Tibial artery (tissue), 4 donors: Measurements from ENCODE around the gene ZNF780A.
A peak's percentile ranks its signal among the peaks of the same experiment; 100 is the strongest.

Experiments used
- DNase-seq, 2 donors: peaks; one replicate each; pipeline ENCODE4 v3.0.0-alpha.2; 2019
- H3K27ac ChIP-seq, 2 donors: fragments of 200-600 bp; sonication (generic) in 1 of 2; 1 replicate in 1 of 2; 2 replicates in 1 of 2; pipeline ENCODE4 v1.5.1; 2018 to 2019; ENCODE audit warnings: mild to moderate bottlenecking in 1 of 2
- H3K27me3 ChIP-seq, 2 donors: fragments of 200-600 bp; sonication (generic) in 1 of 2; one replicate each; pipeline versions ENCODE4 v1.5.1 to v1.6.0; 2016 to 2019
- H3K36me3 ChIP-seq, 3 donors: fragments of 200-600 bp; sonication (generic) in 2 of 3; one replicate each; pipeline ENCODE4 v1.5.1; 2016 to 2019; ENCODE audit warnings: mild to moderate bottlenecking in 2 of 3
- H3K4me1 ChIP-seq, 4 donors: fragments of 200-600 bp; sonication (generic) in 2 of 4; 1 replicate in 3 of 4; 2 replicates in 1 of 4; pipeline ENCODE4 v1.5.1; 2016 to 2019
- H3K4me3 ChIP-seq, 2 donors: fragments of 200-600 bp; sonication (generic) in 1 of 2; 1 replicate in 1 of 2; 2 replicates in 1 of 2; pipeline ENCODE4 v1.5.1; 2018 to 2019; ENCODE audit warnings: mild to moderate bottlenecking in 2 of 2
- H3K9me3 ChIP-seq, 3 donors: fragments of 200-600 bp; sonication (generic) in 1 of 3; one replicate each; pipeline ENCODE4 v1.5.1; 2016 to 2019
- CTCF ChIP-seq, 2 experiments: fragments of 200-600 bp in 1 of 2; fragments of 450-650 bp in 1 of 2; IDR thresholded peaks; one replicate each; pipeline ENCODE4 v1.5.1; 2017 to 2019; ENCODE audit warnings: antibody characterized with exemption in 2 of 2, mild to moderate bottlenecking in 1 of 2, moderate library complexity in 1 of 2
- intact Hi-C: fragments of 100-400 bp; cut with DNase I; formaldehyde crosslinking; loops from one replicate; pipeline ENCODE4 v1.15.0; 2023; ENCODE audit warnings: low total_unique reads

The ZNF780A gene

GRCh38 chr19:40090241-40091204 lies at the start of gene ZNF780A:
ZNF780A (minus strand) TSS chr19:40090943; CDS start chr19:40084753, 6,190 bp downstream.
- Histone ChIP-seq H3K27ac (peak within 1 kb of the TSS; percentile 89 to 93), H3K9me3 (no peaks in the 10 kb centered on the region), H3K4me3 (peak within 1 kb of the TSS; percentile 88), H3K4me1 (peaks cover 0 to 21% (median 8%) of the 10 kb centered on the region in 4 donors), H3K27me3 (peaks cover 0 to 10% of the 10 kb centered on the region in 2 donors), H3K36me3 (no peaks in the 10 kb centered on the region)
- intact Hi-C loops = no loop called here
- peak; percentile 72 to 79 for DNase-seq
- TF ChIP-seq CTCF (IDR thresholded peaks at IDR 0.05) = no peak

DNA sequence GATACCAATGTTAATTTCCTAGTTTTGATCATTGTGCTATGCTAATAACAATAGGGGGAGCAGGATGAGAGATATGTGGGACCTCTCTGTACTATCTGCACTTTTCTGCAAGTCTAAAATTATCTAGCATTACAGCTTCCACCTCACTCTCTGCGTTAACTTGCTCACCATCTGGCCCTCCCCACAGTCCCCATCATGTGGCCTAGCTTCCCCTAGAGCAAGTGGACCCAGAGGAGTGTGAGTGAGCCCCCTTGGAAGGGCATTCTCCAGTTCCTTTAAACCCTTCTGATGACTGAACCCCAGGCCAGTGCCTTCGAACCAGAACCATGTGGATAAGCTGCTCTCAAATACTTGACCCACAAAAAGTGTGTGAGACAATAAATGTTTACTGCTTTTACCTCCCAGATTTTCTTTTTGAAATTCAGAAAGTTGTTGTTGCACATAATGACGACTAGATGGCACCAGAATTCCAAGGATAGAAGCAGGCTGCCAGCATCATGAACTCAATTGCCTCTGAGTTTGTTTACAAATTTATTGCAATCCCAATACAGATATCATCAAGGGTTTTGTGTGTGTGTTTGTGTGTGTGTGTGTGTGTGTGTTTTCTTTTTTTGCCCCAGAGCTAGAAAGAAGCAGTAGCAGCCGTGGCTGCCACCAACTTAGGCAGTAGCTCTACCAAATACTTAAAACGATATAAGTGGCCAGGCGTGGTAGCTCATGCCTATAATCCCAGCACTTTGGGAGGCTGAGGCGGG lies 49.0 kb upstream of the ZNF780A start:
- intact Hi-C loops = loop anchor here (2.0 kb wide), 1 partner anchor 79 kb away; the partner anchor contains the start of gene TTC9B
- TF ChIP-seq CTCF (IDR thresholded peaks at IDR 0.05) = peak; percentile 62 to 70
- no peaks in the 10 kb centered on the region for H3K4me1 ChIP-seq
- DNase-seq = no peak
- H3K27ac ChIP-seq = no peak overlapping the region
- no peaks in the 10 kb centered on the region for H3K36me3 ChIP-seq
- H3K9me3 ChIP-seq = no peaks in the 10 kb centered on the region
- peaks cover 0 to 10% of the 10 kb centered on the region in 2 donors for H3K27me3 ChIP-seq
- H3K4me3 ChIP-seq = no peak overlapping the region

- intact Hi-C loops = no loop called here
- H3K27me3 ChIP-seq = peaks cover 0 to 14% of the 10 kb centered on the region in 2 donors
These were observed 46.1 kb upstream of the ZNF780A start for GRCh38 chr19:40136818-40137217.

GRCh38 chr19:40134866-40135265 lies 44.1 kb upstream of the ZNF780A start:
- H3K36me3 ChIP-seq = no peaks in the 10 kb centered on the region
- no peak for DNase-seq
- H3K27ac ChIP-seq = no peak overlapping the region
- H3K27me3 ChIP-seq = peaks cover 0 to 12% of the 10 kb centered on the region in 2 donors
- intact Hi-C loops = no loop called here
- no peak overlapping the region for H3K4me3 ChIP-seq
- no peak for TF ChIP-seq CTCF (IDR thresholded peaks at IDR 0.05)
- no peaks in the 10 kb centered on the region for H3K9me3 ChIP-seq
- H3K4me1 ChIP-seq = no peaks in the 10 kb centered on the region

More at GRCh38 chr19:40136818-40137217, 46.1 kb upstream of the ZNF780A start:
- H3K9me3 ChIP-seq = no peaks in the 10 kb centered on the region
- no peak for DNase-seq
- TF ChIP-seq CTCF (IDR thresholded peaks at IDR 0.05) = no peak
- H3K4me3 ChIP-seq = no peak overlapping the region
- no peaks in the 10 kb centered on the region for H3K4me1 ChIP-seq
- H3K27ac ChIP-seq = no peak overlapping the region
- H3K36me3 ChIP-seq = no peaks in the 10 kb centered on the region

GRCh38 chr19:40133491-40133890 lies 42.7 kb upstream of the ZNF780A start:
- peaks cover 0 to 12% of the 10 kb centered on the region in 2 donors for H3K27me3 ChIP-seq
- intact Hi-C loops = no loop called here
- no peaks in the 10 kb centered on the region for H3K4me1 ChIP-seq
- no peak overlapping the region for H3K27ac ChIP-seq
- DNase-seq = no peak
- H3K9me3 ChIP-seq = no peaks in the 10 kb centered on the region
- H3K36me3 ChIP-seq = no peaks in the 10 kb centered on the region
- H3K4me3 ChIP-seq = no peak overlapping the region
- no peak for TF ChIP-seq CTCF (IDR thresholded peaks at IDR 0.05)
